GM19463 (cell line): ENCODE measurements around the gene CST11.
"Not testable (repeated sequence)": the region's sequence is repeated elsewhere in the genome, so short reads cannot be mapped to it uniquely, and the experiment has no call there.

Source experiments
- ATAC-seq: cut with Tn5 transposase; IDR thresholded peaks from one replicate; pipeline ENCODE4 v1.9.1; 2021; ENCODE audit warnings: mild to moderate bottlenecking, moderate library complexity; ENCODE audit not compliant: unreplicated experiment

The CST11 gene

GRCh38 chr20:23452776-23453175 is at the start of gene CST11:
CST11 (minus strand) TSS chr20:23452876; CDS start chr20:23452811, 65 bp downstream.
- ATAC-seq, result no peak

GRCh38 chr20:23501926-23502325 is 49.2 kb upstream of the CST11 start:
- ATAC-seq, result no peak

GRCh38 chr20:23497536-23497935 is 44.9 kb upstream of the CST11 start:
- no peak for ATAC-seq

- ATAC-seq, result no peak
Measured at GRCh38 chr20:23493172-23493772, 40.6 kb upstream of the CST11 start.

GRCh38 chr20:23492292-23492691 is 39.6 kb upstream of the CST11 start:
- peak; percentile 51 for ATAC-seq

- no peak for ATAC-seq
Measured at GRCh38 chr20:23490817-23491216, 38.1 kb upstream of the CST11 start, which contains the start of gene CST8. CST8 (plus strand) TSS chr20:23491117; CDS start chr20:23491668, 551 bp downstream.

- no peak for ATAC-seq
Measured at GRCh38 chr20:23488996-23489395, 36.3 kb upstream of the CST11 start.

- ATAC-seq, result no peak
Measured at GRCh38 chr20:23488470-23488869, 35.8 kb upstream of the CST11 start.

GRCh38 chr20:23484081-23484480 is 31.4 kb upstream of the CST11 start:
- no peak for ATAC-seq

- no peak for ATAC-seq
Measured at GRCh38 chr20:23482138-23482537, 29.5 kb upstream of the CST11 start.

- no peak for ATAC-seq
Measured at GRCh38 chr20:23479043-23479442, 26.4 kb upstream of the CST11 start.

GRCh38 chr20:23477223-23477622 is 24.5 kb upstream of the CST11 start:
- no peak for ATAC-seq

GRCh38 chr20:23476015-23476754 is 23.5 kb upstream of the CST11 start:
- no peak for ATAC-seq

- no peak for ATAC-seq
Measured at GRCh38 chr20:23475395-23475794, 22.7 kb upstream of the CST11 start.

GRCh38 chr20:23473293-23473692 is 20.6 kb upstream of the CST11 start:
- ATAC-seq, result not testable (repeated sequence)

- ATAC-seq, result not testable (repeated sequence)
Measured at GRCh38 chr20:23472306-23472705, 19.6 kb upstream of the CST11 start.

GRCh38 chr20:23466961-23467360 is 14.3 kb upstream of the CST11 start:
- ATAC-seq, result not testable (repeated sequence)

GRCh38 chr20:23461180-23461579 is 8.5 kb upstream of the CST11 start:
- no peak for ATAC-seq

- no peak for ATAC-seq
Measured at GRCh38 chr20:23459461-23460150, 6.9 kb upstream of the CST11 start.

- ATAC-seq, result no peak
Measured at GRCh38 chr20:23456873-23457272, 4.2 kb upstream of the CST11 start.

GRCh38 chr20:23456409-23456808 is 3.7 kb upstream of the CST11 start:
- no peak for ATAC-seq

GRCh38 chr20:23455639-23456038 is 3.0 kb upstream of the CST11 start:
- ATAC-seq, result no peak
